ENCODE data around the gene RBM20.
"Not testable (repeated sequence)": the region's sequence is repeated elsewhere in the genome, so short reads cannot be mapped to it uniquely, and the experiment has no call there.

The RBM20 gene

GRCh38 chr10:110643653-110644597 lies at the start of gene RBM20:
Gene RBM20, plus strand, starts transcription at chr10:110644336. Its CDS starts 119 bp downstream, at chr10:110644455.
- DNase-seq, result no peak

DNA sequence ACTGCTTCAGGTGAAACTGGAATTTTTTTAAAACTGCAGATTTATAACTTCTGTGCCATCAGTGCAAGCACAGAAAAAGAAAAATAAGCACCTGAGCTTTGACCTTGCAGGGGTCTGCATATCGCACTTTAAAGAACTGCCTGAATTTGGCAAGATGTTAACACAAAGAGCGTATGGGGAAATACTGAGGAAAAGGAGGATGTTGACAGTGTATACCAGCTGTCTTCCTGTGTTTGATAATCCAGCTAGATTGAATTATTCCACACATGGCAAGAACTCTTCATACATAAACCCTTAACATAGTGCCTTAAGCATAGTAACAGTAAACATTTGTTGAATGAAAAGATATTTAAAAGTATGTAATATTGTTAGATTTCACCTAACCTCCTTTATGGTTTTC lies 46.7 kb upstream of the RBM20 start:
- no peak for DNase-seq

- peak; percentile 85 for DNase-seq
Observed at GRCh38 chr10:110600487-110601101, 43.5 kb upstream of the RBM20 start.

GRCh38 chr10:110601581-110601980 lies 42.6 kb upstream of the RBM20 start:
- DNase-seq, result no peak

DNA sequence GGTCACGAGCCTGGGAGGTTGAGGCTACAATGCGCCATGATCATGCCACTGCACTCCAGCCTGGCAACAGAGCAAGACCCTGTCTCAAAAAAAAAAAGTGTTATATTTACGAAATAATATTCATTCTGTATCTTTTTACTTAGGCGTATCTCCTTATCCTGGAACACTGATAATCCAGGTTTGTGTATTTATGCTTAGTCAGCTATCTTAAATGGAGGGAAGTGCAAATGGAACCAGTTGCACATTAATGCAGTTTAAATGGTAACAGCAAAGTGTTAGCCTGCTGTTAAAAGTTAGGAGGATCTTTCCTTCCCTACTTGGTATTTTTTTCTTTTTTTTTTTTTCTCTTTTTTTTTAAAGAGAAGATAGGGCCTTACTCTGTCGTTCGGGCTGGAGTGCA lies 36.0 kb upstream of the RBM20 start:
- no peak for DNase-seq

DNA sequence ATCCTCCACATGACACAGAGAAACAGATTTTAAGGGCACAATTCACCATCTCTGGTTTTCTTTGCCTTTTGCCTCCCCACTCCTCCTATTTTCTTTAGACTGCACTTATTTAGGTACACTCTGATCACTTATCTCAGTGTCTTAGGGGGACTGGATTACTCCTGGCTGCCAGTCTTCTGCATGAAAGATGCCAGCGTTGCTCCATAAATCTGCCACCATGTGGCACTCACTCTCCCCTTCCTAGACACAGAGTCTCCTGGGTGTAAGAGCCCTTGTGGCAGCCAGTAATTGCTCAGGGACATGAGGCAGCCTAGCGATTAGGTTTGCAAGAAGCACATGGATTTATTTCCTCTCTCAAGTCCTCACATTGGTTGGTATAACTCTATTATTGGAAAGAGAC lies 34.5 kb upstream of the RBM20 start:
- DNase-seq, result peak; percentile 32

DNA sequence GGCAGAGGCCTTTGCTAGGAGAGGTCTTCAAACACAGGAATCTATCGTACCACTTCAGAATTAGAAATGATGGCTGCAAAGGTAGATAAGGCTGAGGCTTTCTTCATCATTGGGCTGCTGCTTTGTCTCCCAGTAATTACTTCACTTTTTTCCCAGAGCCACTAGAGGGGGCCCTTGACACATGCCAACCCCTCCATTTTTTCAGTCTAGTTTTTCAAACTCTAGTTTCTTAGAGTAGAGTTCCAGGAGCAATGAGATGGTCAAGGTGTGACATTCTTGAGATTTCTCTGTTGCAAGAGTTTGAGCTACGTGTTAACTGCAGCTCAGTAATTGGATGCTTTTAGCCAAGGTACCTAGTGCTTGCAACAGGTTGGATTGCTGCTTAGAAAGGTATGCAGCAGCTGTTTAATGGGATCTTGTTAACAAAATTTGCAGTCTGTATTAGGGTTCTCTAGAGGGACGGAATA lies 33.8 kb upstream of the RBM20 start:
- peak; percentile 88 for DNase-seq

DNA sequence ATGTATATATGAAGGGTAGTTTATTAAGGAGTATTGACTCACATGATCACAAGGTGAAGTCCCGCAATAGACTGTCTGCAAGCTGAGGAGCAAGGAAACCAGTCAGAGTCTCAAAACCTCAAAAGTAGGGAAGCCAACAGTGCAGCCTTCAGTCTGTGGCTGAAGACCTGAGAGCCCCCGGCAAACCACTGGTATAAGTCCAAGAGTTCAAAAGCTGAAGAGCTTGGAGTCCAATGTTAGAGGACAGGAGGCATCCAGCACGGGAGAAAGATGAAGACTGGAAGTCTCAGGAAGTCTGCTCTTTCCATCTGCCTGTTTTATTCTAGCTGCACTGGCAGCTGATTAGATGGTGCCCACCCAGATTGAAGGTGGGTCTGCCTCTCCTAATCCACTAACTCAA lies 33.4 kb upstream of the RBM20 start:
- not testable (repeated sequence) for DNase-seq

- peak; percentile 34 for DNase-seq
Observed at GRCh38 chr10:110612087-110612486, 32.0 kb upstream of the RBM20 start.

- no peak for DNase-seq
Observed at GRCh38 chr10:110612629-110613028, 31.5 kb upstream of the RBM20 start.

DNA sequence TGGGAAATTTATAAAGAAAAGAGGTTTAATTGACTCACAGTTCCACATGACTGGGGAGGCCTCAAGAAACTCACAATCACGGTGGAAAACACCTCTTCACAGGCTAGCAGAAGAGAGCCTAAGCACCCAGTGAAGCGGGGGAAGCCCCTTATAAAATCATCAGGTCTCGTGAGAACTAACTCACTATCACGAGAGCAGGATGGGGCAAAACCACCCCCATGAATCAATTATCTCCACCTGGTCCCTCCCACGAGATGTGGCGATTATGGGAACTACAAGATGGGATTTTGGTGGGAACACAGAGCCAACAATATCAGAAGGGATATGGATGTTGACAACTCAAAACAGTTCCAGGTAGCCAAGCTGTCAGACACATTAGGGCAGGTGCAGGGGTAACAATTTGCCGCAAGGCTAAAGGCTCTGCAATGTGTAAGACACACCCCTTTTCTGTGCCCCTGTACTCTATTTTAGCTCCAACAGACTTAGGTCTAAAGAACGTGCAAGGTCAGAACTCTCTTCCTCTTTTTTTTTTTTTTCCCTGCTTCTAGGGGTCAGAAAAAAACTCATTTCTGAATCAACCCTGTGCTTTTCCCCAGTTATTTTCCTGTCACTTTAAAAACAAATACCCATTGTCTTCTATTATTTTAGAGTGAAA lies 30.7 kb upstream of the RBM20 start:
- no peak for DNase-seq

DNA sequence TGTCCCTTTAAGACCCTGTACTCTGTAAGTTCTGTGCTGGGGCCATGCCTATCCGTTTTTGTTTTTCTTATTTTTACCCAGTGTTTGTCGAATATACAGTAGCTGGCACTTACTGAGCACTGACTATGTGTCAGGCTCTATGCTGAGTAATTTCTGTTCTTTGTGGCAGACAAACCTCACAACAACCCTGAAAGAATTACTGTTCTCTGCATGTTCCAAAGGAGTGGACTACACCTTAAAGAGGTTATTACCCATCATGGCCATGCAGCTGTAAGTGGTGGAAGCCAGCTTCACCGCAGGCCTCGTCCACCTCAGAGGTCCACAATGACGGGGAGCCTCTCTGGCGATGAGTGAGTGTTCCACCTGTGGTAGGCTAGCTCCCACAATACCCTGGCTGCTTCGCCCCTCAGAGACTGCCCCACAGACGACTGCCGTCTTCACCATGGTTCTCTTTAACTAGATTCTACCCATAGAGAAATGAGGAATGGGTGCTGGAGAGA lies 30.1 kb upstream of the RBM20 start:
- no peak for DNase-seq

DNA sequence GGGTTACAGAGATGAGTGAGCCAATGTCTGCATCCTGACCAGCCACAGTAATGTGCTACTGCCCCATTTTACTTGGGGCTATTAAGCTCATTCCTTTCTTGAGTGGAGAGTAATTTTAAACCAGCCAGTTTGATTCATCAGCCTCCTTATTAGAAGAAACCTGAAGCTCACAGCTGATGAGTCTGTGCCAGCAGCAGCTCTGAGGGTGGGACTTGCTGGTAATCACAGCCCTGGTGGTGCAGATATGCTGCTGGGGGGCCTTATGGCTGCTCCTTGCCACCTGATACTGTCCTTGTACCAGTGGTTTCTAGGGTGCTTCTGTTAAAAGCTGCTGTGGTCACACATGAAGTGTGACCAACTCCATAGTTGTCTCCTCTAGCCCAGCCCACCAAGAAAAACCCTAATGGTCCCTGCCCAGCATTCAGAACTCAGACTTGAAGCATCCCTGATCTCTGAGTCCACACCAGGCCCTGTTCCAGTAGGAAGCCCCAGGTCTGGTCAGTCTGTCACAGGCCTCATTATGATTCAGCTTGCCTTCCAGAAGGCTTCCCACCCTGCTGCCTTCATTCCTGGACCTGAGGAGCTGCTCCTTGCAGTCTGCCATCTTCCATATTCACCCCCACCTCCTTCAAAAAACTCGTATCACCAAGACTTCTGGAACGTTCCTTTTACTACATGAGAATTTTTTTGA lies 28.9 kb upstream of the RBM20 start:
- no peak for DNase-seq

DNA sequence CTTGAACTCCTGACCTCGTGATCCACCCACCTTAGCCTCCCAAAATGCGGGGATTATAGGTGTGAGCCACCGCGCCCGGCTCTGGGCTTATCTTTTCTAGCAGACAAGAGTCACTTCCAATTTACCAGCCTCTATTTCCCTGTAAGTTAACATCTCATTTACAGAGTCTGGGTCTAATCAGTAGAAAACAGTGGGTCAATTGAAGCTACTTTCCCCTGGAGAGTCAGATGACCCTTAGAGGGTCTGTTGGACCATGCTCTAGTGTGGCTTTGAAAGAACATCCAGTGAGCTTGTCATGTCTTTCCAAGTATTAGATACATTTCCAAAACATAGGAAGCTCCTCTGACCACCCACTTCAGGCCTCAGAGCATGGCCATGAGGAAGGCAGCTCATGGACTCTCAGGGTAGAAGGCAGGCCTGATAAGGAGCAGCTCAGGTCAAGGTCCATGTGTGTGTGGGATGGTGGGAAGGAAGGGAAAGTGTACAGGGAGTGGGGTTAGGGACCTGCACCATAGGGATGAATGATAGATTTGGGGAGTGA lies 27.6 kb upstream of the RBM20 start:
- no peak for DNase-seq

- no peak for DNase-seq
Observed at GRCh38 chr10:110617425-110618229, 26.5 kb upstream of the RBM20 start.

- no peak for DNase-seq
Observed at GRCh38 chr10:110618230-110618610, 25.9 kb upstream of the RBM20 start.

- no peak for DNase-seq
Observed at GRCh38 chr10:110619514-110620397, 24.4 kb upstream of the RBM20 start.

DNA sequence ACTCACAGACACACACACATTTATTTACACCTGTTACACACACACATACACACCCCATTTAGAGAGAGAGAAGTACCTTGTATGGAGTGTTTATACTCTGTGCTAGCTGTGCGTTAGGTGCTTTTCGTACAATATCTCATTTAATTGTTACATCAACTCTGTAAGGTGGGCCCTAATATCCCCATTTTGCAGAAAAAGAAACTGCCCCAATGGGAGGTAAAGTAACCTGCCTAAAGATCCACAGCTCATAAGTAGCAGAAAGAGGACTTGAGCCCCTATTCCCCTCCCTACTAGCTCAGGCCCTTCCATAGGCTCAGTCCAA lies 23.8 kb upstream of the RBM20 start:
- no peak for DNase-seq

GRCh38 chr10:110623316-110623715 lies 20.8 kb upstream of the RBM20 start:
- not testable (repeated sequence) for DNase-seq

DNA sequence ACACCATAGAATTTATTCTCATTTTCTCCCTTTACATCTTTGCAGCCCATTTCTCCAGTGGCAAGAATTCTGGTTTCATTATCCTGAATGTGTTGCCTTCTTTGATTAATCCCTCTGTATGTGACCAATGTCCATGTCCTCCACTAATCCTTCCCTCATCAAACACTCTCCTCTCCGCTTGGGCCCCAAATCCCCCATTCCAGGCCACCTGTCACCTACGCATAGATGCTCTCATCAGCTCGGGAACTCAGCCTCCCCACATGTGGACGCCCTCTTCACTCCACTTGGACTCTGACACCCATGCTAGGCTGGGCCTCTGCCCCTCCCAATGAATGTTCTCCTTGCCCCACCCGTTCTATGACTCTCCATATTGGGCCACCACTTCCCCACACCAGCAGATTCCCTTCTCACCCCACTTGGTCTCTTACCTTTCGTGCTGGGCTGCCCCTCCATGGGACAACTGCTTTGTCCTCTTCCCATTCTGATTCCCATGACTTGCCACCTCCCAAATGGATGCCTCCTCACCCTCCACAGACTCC lies 18.7 kb upstream of the RBM20 start:
- DNase-seq, result no peak

Data from hematopoietic multipotent progenitor cell treated with erythropoietin and hydrocortisone succinate and interleukin-3 and kit ligand, for 6 days (in vitro differentiated cells).